ENCODE results near the gene UGT1A8.

GRCh38 chr2:233572468-233572867 lies 45.0 kb upstream of the UGT1A8 start:
- TF ChIP-seq CTCF (IDR thresholded peaks at IDR 0.05) (no peak), EZH2 (IDR thresholded peaks at IDR 0.05; ENCODE audit: borderline replicate concordance, insufficient read depth, low read depth, low read length, poor library complexity, severe bottlenecking) (no peak)

Measured in B cell (primary cell).